Measurements from ENCODE around the gene CRYL1.

Gene CRYL1

DNA sequence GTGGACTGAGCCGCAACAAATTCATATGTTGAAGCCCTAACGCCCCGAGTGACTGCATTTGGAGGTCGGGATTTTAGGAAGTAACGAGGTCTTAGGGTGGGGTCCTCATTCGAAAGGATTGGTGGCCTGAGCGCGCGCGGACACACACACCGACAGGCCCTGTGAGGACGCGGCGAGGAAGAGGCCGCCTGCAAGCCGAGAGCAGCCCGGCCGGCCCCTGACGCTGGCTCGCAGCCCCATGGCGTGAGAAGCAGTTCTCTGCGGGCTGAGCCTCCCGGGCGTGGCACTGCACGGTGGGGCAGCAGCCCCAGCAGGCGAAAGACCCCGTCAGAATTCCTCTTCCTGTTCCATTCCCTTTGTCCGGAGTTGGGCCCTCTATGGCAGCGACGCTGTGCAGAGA is 131.2 kb downstream of the CRYL1 start:
- no peak for DNase-seq

DNA sequence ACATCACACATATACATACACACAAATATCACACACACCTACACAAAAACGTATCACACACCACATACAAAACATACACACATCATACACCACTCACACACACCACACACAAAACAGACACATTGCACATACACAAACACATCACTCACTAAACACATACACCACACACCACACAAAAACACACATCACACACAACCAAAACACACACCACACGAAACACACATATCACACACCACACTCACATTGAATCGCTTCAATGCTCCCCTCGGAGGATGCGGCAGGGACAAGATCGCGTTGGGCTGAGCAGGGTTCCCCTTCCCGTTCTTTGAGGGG is 131.5 kb downstream of the CRYL1 start:
- DNase-seq: no peak

DNA sequence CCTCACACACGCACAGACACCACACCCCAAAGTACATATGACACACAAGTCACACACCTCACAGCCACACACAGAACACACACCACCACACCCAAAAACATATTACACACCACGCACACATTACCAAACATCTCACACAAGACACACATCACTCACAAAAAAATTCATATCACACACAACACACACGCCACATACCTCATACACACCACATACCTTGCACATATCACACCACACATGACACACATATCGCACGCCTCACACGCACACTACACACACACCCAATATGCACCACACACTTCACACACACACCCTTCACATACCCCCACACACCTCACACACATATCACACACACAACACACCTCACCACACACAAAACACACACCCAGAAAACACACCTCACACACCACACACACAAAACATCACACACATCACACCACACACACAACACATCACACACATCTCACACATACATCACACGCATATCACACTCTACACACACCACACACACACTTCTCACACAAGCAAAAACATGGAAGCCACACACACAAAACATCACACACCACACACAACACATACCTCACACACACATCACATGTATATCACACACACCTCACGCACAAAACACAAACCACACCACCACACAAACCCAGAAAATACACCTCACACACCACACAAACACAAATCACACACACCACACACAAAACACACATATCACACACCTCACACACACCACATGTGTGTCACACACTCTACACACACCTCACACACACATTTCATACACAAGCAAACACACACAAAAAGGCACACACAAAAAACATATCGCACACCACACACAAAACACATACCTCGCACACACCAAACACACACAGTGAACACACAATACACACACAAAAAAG is 132.1 kb downstream of the CRYL1 start:
- no peak for DNase-seq

DNA sequence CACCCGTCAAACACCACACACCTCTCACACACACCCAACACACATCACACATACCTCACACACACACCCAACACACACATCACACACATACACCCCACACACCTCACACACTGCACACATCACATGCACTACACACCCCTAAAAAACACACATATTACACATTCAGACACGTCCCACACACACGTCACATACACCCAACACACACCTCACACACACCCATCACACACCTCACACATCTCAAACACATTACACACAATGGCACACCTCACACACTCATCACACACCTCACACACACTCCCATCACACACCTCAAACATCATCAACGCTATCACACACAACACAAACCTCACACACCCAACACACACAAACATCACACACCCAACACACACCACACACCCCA is 133.1 kb downstream of the CRYL1 start:
- no peak for DNase-seq

DNA sequence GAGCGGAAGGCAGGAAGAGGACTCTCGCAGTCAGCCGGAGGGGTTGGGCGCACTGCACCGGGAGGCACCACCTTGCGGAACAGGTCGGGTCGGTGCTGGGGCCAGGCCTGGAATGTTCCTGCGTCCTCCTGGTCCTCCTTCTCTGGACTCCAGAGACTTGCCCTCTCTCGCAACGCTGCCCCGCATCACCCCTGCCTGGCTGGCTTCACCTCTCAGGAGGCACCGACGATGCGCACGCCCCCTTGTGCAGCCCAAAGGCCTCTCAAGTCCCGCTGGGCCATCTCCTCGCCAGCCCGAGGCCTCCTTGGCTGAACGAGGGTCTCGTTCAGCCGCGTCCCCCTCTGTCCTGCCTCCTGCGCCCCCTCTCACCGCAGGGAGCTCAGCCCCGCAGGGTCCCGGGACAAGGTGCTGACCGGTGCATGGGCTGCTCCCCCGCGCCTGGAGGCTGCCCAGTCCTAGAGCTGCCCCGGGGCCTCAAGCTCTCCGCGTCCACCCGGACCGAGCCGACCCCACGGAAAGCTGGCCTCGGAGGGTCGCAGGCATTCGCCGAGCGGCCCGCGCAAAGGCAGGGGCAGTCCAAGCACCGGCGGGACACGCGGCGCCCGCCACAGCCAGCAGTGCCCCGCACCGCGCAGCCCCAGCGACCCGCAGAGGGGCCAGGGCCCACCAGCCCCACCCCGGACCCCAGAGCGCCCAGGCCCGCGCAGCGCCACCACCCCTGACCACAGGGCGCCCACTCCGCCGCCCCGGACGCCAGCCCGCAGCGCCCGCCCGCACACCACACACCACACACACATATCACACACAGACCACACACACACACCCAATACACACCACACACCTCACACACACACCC is 133.8 kb downstream of the CRYL1 start:
- no peak for DNase-seq

- no peak for DNase-seq
These were observed 135.0 kb downstream of the CRYL1 start for GRCh38 chr13:20390526-20391175.

GRCh38 chr13:20389696-20390525 is 135.7 kb downstream of the CRYL1 start:
- DNase-seq: no peak

DNA sequence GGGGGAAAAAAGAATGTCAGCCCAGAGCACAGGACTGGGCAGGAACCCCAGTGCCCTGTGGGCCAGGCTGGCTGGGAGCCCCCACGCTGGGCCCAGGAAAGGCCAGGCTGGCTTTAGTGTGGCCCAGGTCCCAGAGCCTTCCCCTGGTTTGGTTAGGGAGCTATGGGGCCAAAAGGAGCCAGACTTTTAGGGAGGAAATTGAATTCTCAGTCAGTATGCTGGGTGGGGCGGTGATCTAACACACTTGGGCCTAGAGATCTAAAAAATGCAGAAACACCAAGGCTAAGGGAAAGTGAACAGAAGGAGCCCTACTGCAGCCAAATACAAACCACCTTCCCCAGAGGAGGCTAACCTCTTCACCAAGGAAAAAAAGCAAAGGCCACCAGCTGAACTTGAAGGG is 137.5 kb downstream of the CRYL1 start:
- DNase-seq: no peak

DNA sequence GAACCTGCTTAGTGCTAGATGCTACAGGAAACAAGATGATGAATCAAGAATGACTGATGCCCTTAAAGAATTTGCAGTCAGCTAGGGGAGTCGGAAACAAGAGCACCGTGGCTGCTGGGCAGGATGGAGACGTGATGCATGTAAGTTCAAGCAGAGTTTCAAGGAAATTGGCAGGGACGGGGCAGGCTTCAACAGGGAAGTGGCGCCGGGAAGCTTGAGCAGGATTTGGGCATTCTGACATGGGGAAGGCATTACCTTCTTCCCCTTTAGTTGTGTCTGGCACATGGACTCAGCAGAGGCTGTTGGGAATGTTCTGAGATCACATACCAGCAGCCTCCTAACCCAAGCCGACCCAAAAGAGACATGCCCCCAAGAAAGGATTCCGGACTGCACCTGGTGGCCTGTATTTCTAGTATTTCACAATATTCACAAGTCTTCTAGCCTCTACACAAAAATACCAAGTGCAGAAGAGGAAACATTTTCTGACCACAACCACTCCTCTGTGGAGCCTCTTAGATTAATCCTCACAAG is 138.2 kb downstream of the CRYL1 start:
- DNase-seq: peak; percentile 28

DNA sequence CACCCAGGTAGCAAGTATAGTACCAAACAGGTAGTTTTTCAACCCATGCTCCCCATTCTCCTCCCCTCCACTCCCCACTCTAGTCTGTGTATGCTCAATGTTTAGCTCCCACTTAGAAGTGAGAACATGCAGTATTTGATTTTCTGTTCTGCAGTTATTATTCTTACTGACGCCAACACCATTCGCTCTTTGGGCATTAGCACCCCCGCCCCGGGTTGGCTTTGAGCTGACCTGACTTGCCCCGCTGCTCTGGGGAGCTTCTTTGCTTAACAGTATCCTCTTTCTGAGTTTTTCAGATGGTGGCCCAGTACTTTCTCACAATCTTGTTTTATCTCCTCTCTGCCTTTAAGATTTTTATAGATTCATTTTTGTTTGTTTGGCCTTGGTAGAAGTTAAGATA is 138.7 kb downstream of the CRYL1 start:
- no peak for DNase-seq

DNA sequence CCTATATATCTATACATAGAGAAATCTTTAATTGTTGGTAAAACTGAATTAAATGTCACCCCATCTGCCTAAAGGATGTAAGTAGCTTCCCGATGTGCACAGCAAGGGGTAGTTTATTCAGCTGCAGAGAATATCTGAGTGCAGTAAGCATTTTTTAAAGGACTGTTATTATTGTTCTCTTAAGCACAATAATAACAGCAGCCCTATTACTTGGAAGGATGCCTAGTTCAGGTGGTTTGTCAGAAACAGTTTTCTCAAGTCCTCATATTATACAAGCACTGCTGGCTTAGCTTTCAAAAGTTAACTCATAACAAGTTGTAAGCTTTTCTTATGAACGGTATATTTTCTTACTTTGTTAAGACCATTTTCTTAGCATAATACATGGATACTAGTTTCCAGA is 142.6 kb downstream of the CRYL1 start:
- DNase-seq: no peak

- DNase-seq: no peak
These were observed 144.3 kb downstream of the CRYL1 start for GRCh38 chr13:20381401-20381800.

GRCh38 chr13:20378721-20379120 is 146.9 kb downstream of the CRYL1 start:
- no peak for DNase-seq

- no peak for DNase-seq
These were observed 147.9 kb downstream of the CRYL1 start for GRCh38 chr13:20377720-20378119.

GRCh38 chr13:20375871-20376270 is 149.8 kb downstream of the CRYL1 start:
- no peak for DNase-seq

DNA sequence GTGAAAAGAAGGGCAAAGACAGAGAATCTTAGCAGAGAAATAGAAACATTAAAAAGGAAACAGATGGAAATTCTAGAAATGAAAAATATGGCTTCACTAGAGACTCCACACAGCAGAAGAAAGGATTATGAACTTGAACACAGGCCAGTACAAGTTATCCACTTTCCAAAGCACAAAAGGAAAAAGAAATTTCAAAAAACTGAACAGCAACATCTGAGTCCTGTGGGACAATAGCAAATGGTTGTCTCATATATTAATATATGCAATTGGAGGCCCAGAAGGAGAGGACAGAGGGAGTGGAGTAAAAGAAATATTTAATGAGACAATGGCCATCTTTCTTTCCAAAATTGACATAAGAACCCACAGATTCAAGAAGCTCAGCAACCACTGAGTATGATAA is 151.8 kb downstream of the CRYL1 start:
- no peak for DNase-seq

GRCh38 chr13:20371825-20372224 is 153.8 kb downstream of the CRYL1 start:
- no peak for DNase-seq

GRCh38 chr13:20370815-20371421 is 154.7 kb downstream of the CRYL1 start:
- no peak for DNase-seq

DNA sequence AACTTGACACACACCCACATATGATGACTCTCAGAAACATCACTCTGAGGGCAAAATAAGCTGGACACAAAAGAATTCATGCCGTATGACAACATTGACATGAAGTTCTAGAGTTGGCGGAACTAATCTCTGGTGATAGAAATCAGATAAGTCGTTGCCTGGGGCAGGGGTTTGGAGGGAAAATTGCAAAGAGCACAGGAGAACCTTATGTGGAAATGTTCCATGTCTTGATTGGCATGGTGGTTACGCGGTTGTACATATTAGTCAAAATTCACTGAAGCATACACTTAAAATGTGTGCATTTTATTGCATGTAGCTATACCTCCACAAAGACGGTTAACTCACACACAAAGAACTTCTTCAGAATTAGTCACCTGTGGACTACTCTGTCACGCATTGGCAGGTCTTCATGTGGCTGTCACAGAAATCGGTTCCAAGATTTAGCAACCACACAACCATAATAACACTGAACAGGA is 155.7 kb downstream of the CRYL1 start:
- DNase-seq: no peak

DNA sequence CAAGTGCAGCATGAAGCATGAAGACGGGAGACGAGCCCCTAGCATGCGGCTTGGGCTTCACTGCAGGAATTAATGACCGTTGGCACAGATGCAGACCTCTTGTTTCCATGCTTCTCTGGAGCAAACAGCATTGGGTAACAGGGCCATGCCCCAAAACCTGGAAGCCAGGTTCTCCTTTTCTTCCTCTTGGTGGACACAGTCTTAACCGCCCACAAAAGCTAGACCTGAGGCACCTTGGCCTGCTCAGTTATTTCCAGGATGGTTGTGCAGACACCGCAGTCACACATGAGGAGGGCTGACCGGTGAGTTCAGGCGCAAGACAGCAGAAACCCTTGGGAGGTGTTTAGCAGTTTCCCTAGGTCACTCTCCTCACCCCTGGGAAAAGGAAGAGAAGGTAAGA is 159.6 kb downstream of the CRYL1 start:
- no peak for DNase-seq

DNA sequence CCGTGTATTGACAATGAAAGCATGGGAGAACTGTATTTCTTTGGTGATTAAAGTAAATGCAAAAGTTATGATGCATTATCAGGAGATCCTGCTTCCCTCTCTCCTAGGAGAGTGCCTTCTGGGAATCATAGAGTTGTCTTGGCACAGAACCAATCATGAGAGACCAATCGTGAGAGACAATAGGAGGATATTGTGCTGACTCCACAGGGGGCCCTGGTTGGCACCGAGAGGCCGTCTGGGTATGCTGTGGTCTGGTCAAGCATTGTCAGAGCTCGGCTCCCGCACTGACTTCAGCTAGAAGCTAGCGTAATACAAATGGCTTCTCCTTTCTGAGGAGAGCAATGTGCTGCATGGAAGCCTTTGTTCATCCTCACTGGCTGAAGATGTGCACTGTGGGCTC is 162.1 kb downstream of the CRYL1 start:
- DNase-seq: peak; percentile 56

DNA sequence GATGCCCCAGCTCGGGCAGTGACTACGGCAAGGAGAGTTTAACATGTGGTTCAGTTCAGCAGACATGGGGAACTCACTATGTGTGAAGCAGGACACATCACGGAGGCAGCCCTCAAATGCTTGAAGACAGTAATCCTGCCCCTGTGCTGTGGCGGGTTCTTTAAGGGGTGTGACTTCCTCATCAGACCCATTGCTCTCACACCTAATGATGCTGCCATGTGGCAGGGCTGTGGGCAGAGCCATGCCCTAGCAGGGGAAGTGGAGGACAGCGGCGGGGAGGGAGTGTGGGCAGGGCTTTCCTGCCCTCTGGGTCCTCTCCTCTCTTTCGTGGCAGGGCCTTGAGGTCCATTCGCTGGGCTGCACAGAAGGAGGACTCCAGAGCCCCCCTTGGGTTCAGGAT is 162.5 kb downstream of the CRYL1 start:
- no peak for DNase-seq
